Activated CD4-positive, alpha-beta T cell treated with anti-CD3 and anti-CD28 coated beads for 4 hours (primary cell): ENCODE measurements around the gene TMEM198.

Experiments
- DNase-seq, 2 donors: peaks; one replicate each; pipeline ENCODE4 v3.0.0-alpha.2; 2020

Gene TMEM198

DNA sequence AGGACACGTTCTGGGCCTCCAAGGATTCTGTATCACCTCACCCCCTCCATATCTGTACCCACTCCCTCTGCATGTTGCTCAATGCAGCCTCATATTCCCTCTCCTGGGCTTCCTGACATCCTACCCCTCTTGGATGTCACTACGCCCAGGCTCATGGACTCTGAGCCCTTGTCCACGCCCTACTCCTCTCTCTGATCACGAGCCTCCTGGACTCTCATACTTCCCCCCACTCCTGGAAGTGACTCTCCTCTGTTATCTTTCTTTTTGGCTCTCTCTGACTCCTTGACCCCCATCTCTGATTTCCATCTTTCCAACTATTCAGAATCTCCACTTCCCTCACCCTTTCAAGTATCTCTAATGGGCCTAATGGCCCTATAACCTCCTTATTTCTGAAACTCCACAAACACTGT is 2.1 kb downstream of the TMEM198 start:
- DNase-seq = no peak

DNA sequence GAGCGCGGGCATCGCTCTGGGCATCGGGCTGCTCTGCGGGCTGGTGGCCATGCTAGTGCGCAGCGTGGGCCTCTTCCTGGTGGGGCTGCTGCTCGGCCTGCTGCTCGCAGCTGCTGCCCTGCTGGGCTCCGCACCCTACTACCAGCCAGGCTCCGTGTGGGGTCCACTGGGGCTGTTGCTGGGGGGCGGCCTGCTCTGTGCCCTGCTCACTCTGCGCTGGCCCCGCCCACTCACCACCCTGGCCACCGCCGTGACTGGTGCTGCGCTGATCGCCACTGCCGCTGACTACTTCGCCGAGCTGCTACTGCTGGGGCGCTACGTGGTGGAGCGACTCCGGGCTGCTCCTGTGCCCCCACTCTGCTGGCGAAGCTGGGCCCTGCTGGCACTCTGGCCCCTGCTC is 3.8 kb downstream of the TMEM198 start:
- DNase-seq = no peak

DNA sequence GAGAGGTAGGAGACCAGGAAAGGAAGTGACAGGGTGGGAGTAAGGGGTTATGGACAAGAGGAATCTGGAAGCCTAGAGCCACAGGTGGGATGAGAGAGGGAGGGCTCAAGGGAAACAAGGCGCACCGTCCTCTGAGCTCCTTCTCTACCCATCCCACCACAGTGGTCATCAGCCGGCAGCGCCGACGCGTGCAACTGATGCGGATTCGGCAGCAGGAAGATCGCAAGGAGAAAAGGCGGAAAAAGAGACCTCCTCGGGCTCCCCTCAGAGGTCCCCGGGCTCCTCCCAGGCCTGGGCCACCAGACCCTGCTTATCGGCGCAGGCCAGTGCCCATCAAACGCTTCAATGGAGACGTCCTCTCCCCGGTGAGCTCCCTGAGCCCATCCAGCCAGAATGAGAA is 5.2 kb downstream of the TMEM198 start:
- DNase-seq = no peak

DNA sequence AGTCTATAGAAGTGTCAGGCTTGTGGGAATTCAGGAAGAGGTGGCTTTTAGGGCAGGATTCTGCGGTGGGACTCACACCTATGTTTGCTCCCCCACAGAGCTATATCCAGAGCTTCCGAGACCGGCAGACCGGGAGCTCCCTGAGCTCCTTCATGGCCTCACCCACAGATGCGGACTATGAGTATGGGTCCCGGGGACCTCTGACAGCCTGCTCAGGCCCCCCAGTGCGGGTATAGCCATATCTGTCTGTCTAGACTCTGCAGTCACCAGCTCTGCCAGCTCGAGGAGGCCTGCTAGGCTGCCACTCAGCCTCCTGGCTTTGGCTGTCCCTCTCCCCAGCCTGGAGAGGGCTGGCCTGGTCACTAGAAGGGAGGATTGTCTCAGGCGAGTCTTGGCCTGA is 5.8 kb downstream of the TMEM198 start:
- no peak for DNase-seq

DNA sequence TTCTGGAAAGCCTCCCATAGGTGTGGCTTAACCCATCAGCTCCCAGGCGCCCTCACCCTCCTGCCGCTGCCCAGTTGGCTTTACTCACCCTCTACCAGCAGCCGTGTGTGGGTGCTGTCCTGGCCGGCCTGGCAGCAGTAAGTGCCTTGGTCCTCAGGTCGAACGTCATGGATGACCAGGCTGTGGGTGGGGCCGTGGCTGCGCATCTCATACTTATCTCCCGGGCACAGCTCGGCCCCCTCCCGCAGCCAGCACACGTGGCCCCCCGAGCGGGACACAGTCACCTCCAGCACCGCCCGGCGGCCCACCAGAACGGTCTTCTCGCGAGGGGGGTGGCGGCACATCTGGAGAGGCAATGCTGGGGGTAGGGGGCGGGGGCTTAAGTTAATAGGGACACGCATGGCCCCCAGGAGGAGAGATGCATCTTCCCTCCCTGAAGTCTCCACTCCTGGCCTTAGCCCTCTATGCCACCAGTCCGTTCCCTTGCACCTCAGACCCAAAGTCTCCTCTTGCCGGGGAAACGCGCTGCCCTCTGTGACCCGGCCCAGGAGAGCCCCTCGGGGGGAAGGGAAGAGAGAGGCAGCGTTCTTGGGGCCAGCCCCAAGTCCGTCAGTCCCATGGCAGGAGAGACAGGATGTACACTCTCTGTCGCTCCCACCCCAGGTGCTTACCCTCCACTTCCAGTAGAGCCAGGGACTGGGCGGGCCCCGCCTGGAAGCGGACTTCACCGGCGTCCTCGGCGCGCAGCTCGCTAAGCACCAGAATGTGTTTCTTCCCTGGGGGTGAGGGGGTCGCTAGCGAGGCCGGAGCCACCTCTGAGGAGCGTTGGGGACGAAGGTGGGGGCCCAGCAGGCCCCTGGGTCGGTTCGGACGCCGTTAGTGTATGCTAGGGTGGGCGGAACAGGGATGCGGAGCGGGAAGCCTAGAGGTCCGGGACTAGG is 7.9 kb downstream of the TMEM198 start:
- DNase-seq = no peak

DNA sequence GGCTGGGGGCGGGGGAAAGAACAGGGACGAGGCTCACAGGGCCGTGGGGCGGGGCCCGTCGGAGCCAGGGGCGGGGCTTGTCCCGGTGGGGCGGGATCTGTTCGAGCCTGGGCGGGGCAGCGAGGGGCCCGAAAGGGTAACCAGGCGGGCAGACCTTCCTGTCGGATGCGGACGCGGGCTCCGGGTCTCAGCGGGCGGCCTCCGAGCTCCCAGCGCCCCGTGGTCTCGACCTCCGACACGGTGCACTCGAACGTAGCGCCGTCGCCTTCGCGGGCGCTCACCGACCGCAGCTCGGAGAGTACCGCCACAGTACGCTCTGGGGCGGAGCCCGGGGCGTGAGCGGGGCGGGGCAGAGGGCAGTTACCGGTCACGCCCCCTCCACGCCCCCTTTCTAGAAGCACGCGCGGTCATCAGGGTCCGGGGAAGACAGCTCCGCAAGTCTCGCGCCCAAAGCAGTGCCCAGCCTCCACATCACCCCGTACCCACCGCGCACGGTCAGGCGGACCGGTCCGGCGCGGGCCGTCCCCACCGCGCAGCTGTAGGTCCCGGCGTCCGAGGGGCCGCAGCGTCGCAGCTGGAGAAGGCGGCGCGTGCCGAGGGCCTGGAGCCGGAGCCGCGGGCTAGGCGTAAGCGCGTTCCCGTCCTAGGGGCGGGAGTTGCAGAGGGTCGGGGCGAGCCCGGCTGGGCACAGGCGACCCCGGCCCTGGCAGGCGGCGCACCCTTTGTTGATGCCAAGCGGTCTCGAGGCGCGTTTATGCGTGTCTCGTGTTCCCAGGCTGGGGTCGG is 8.7 kb downstream of the TMEM198 start:
- peak; percentile 76 to 80 for DNase-seq

DNA sequence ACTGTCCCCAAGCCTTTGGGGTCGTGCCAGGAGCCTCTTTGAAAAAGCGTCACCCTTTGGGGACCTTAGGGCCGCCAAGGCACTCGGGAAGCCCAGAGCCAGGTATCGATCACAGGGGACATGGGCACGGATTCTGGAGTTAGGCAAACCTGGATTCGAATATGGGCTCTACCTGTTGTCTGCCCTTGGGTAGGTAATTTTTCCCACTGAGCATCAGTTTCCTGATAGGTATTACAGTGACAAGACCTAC is 9.3 kb downstream of the TMEM198 start:
- DNase-seq = no peak

DNA sequence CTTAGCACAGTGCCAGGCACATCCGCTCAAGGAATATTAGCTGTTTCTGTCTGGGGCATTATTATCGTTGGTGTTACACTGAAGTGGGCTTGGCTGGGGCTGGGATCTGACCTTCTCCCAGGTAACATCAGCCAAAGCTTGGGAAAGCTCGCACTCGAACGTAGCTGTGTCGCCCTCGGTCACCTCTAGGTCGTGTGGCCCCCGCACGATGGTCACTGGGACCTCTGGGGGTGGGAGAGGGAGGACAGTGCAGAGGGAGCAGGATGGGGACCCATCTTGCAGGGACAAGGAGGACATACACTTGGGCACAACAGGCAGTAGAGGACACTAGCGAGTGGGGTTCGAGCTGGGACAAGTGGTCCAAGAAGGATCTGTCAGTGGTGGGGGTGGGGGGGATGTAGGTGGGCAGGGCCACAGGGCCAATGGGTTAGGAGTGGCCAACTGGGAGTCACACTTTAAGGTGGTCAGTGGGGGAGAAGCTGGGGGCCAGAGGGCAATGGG is 9.7 kb downstream of the TMEM198 start:
- no peak for DNase-seq

DNA sequence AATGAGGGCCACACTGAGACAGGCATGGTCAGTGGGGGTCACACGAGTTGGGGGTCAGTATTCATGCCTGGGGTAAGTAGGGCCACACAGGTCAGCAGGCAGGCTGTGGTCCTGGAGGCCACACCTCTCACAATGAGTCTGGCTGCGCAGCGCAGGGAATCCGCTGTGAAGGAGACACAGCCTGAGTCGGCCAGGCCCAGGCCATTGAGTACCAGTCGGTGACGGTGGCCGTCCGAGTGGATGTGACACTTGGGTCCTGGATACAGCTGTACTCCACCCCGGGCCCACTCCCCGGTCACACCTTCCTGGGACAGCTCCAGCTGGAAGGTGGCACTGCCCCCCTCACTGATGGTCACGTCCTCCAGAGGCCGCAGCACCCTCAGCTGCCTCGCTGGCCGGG is 10.5 kb downstream of the TMEM198 start:
- no peak for DNase-seq

DNA sequence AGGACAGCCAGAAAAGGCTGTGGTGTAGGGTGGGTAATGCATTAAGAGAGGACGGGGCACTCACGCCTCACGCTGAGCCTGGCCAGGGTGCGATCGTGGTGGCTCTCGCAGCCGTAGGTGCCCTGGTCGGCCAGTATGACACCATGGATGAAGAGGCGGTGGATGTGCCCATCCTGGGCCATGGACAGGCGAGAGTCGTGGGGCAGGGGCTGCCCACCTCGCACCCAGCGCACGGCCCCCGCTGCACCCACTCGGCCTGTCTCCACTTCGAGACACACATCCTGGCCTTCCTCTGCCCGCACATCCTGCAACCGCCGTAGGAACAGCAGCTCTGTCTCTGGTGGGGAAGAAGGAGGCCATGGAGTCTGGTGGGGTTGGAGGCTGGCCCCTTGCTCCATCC is 12.1 kb downstream of the TMEM198 start:
- no peak for DNase-seq

DNA sequence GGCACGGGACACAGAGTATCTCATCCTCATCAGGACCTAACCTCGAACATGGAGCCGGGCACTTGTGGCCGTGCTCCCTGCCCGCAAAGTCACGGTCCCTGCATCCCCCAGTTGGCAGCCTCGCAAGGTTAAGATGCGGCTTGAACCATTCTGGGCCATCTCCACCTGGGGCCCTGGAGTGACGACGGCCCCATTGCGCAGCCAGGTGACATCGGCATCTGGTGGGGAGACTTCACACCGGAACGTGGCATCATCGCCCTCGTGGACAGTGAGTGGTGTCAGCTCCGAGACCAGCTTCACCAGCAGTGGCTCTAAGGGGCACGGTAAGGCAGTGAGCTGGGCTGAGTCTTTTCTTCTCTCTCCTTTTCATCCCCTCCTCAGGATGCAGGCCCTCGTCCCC is 12.6 kb downstream of the TMEM198 start:
- no peak for DNase-seq

DNA sequence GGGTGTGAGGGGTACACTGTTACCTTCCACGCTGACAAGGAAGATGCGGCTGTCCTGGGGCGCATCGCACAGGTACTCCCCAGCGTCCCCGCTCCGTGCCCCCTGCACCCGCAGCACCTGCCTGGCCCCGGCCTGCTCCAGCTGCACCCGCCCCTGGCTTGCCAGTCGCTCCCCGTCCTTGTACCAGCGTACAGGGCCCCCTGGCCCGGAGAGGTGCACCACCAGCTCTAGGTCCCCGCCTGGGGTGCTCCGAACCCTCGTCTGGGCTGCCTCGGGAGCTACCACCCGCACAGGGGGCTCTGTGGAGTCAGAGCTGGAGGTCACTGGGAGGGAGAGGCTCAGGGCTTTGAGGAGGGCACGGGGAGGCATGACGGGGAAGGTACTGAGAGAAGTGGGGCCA is 13.5 kb downstream of the TMEM198 start:
- DNase-seq = no peak

DNA sequence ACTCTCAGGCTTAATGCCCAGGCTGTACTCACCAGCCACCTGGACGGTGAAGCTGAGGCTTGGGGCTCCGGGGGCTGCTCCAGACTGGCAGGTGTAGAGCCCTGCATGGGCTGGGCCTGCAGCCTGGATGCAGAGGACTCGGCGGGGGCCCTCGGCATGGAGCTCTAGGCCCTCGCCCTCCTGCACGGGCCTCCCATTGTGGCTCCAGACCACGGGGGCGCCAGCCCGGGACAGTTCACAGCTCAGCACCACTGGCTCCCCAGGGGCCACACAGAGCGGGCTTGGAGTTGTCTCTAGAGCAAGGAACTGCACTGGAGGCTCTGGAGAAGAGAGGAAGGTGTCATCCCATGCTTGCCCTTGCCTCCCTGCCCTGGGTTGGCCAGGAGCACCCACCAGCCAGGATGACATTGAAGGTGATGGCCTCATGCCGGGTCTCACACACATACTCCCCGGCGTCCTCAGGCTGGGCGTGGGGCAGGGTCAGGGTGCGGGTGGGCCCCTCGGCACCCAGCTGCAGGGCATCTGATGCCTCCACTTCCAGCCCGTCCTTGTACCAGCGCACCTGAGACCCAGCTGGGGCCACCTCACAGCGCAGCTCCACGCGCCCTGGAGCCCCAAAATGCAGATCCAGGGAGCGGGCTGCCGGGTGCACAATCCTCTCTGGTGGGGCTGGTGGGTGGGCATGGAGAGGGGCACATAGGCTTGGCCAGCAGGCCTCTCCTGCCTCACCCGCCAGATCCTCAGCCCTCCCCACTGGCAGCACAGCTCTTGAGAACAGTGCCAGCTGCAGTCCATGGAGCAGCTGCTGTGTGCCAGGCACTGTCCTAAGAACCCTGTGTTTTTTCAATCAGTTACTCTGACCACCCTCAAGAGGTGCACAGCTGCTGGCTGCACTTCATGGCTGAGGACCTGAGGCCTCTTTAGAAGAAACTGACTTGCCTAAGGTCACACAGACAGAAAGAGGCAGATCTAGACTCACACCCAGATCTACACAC is 14.3 kb downstream of the TMEM198 start:
- DNase-seq = no peak

DNA sequence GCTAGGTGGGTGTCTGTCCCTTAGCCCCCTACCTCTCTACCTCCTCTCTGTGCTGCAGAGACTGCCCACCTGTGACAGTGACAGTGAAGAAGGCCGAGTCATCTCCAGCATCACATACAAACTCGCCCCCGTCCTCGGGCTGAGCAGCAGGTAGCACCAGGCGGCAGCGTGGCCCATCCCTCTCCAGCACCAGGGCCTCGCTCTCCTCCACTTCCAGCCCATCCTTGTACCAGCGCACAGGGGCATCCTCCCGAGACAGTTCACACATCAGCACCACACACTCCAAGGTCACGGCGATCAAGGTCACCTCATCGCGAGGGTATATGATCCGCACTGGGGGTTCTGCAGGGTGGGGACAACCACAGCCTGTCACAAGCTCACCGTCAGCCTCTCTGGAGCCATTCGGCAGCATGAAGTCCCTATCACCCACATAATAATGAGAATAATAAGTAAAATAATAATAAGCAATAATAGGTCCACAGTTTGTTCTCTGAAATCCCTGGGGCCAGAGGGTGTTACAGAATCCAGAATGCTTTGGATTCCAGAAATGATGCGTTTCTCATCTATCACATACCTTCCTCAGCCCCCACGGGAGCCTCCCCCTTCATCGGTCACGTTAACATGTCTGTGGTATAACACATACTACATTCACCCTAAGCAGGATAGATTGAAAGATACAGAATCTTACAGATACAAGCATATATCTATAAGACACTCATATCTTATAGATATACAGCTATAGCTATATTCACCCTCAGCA is 15.5 kb downstream of the TMEM198 start:
- no peak for DNase-seq

DNA sequence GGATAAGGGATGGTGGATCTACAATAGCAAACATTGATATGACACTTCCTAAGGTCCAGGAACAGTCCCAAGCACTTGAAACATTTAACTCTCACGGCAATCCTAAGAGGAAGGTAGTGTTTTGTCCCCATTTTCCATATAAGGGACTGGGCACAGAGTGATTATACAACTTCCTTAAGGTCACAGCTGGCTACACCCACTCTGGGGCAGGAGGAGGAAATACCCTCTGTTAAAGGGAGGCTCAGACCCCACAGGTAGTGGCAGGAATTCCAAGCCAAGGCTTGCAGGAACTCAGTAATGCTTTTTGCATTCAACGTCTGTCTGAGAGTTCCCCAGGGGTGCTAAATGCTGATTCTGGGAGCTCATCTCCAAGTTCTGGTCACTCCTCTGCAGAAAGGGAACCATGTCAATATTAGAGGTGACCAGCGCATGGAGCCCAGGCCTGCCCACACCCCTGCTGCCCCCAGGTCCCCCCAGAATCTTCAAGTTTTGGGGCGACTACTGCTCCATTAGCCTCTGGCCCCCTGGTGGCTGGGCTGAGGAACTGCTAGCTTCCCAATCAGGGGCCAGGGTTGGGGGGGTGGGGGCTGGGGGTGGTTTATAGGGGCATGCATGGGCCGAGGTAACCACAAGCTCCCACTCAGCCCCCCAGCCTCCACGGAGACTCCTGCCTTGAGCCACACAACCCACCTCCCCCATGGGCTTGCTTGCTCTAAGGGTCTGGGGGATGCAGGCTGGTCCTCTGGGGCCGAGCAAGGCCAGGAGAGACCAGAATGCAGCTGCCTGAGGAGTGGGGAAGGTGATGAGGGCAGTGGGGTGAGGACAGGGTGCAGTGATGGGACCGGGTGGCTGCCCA is 16.4 kb downstream of the TMEM198 start:
- no peak for DNase-seq

DNA sequence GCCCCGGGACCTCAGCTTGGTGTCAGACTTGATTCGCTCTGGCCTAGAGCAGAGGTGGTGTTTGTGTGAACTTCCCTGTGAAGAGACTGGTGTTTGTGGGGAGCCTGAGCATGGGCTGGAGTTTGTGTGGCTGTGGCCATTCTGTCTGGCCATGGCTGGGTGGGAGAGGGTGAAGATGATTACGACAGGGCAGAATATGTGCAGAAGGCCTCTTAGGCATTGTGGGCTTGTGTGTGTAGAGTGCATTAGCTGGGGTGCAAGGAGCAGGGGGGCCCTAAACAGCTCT is 17.0 kb downstream of the TMEM198 start:
- DNase-seq = no peak

DNA sequence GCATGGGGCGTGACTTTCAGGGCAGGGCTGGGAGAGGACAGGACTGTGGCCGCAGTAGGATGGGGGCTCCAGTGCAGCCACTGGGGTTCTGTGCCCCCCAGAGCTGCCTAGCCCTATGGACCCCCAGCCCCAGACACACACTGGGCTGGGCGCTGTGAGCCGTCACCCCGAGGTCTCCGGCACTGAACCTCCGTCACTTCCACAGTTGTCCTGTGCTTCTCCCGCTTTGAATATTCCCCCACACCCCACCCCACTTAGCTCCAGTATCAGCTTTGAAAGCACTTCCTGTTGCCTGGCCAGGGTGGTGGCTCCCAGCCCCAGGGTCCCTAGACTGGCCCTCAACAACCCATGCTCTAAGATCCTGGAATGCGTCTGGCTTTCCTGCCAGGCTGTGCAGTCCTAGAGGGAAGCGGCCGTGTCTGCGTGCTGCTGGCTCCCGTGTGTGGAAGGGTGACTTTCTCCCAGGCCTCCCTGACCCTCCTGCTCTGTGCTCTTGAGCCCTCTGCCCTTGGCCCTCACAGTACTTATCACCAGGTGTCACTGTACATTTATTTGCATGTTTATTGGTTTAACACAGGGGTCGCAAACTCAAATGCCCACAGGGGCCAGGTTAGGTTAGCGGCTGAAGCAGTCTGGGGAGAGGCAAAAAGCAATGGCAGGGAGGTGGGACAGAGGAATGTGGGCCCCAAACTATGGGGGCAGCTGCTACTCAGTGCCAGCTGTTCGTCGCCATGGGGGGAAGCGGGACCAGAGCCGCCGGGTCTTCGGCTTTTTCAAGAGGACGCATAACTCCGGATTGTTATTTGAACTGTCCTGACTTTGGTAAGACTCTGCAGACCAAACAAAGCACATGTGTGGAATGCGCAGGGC is 17.6 kb downstream of the TMEM198 start:
- no peak for DNase-seq

DNA sequence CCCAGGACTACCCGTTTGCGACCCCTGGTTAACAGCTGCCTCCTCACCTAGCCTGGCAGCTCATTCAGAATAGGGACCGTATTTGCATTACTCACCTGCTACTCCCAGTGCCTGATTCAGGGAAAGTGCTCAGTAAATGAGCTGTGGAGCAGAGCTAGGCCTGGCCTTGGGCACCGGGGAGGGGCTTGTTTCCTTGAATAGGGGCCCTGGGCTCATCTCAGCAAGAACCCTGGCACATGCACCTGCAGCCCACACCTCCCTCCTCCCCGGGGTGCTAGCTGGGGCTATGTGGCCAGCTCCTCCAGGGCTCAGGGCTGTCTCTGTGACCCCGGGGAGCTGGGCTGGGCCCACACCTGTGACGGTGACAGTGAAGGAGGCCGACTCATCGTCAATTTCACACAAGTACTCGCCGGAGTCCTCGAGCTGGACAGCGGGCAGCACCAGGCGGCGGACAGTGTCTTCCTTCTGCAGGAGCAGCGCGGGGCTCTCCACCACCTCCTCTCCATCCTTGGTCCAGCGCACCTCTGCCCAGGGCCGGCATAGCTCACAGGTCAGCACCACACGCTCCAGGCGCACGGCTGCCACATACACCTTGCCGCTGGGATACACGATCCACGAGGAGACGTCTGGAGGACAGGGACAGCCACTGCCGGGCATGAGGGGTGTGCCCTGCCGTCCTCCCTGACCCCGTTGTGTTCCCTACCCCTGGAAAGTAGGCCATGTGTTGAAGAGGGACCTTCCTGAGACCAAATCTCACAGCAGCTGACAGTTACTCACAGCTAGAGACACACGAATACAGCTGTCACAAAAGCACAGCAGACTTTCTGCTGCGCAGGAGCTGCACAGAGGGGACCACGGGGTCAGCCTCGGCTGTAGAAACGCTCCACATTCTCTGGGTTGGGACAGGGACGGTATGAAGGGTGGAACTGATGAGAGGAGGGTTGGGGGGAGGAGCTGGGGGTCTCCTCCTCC is 18.5 kb downstream of the TMEM198 start:
- DNase-seq = no peak

DNA sequence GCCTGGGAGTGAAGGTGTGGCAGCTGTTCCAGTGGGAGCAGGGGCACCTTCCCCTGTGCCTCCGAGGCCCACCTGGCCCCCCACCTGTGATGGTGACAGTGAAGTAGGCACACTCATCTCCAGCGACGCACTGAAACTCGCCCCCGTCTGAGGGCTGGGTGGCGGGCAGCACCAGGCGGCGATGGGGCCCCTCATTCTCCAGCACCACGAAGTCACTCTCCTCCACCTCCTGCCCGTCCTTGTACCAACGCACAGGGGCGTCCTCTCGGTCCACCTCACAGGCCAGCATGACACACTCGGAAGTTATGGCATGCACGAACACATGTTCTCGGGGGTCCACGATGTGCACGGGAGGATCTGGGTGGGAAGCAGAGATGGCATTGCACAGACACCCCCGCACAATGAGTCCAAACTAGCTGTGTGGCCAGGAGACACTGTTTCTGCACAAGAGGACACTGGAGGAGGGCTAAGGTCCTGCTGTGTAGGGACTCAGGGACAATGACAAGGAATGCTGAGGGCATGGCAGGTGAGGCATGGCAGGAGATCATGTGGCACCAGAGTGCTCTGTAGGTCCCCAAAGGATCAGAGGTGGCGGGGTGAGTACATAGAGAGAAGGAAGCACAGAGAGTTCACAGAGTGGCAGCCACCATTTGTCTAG is 19.6 kb downstream of the TMEM198 start:
- DNase-seq = no peak
